ENCODE data around the gene PDE2A. TPM values are rescaled to one million over a fixed set of nuclear protein-coding genes. Genes with fewer than 3 reads are reported as not detected.
A peak's percentile ranks its signal among the peaks of the same experiment; 100 is the strongest.
"Not testable (repeated sequence)": the region's sequence is repeated elsewhere in the genome, so short reads cannot be mapped to it uniquely, and the experiment has no call there.

PDE2A gene
- polyA plus RNA-seq, 2 of the 4 experiments (the other 2 are of a cell fraction): 0.62 to 1.5 TPM

DNA sequence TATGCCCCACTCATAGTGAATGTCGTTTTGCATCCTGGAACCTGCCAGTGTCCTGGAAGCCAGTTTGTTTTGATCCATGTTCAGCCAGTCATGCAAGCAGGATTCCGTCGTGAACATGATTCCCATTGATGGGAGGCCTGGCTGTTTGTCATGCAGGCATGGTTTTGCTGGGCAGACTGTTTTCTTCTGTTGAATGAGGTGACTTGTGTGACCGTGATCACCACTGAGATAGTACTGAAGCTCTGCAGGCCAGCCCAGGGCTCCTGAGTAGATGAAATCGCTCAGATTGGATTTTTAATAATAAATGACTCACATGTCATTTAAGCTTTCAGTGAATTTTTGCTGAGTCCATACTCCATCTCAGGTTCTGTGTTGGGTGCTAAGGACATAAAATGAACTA is 117.8 kb downstream of the PDE2A start (continued):
- no peak for TF ChIP-seq HOXB5 (CRISPR knock-in tag; IDR thresholded peaks at IDR 0.05)
- TF ChIP-seq MAFK (IDR thresholded peaks at IDR 0.05; ENCODE audit: partially characterized antibody): no peak

DNA sequence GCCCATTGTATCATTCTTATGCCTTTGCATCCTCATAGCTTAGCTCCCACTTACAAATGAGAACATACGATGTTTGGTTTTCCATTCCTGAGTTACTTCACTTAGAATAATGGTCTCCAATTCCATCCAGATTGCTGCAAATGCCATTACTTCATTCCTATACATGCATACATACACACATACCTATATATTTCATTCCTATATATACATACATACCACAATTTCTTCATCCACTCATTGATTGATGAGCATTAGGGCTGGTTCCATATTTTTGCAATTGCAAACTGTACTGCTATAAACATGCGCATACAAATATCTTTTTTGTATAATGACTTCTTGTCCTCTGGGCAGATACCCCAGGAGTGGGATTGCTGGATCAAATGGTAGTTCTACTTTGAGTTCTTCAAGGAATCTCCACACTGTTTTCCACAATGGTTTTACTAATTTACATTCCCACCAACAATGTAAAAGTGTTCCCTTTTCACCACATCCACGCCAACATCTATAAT is 119.2 kb downstream of the PDE2A start:
- H3K4me2 ChIP-seq; DNase-seq (ENCODE audit: low read depth in 1 of 2, low spot score in 1 of 2); H3K27ac ChIP-seq; POLR2A ChIA-PET; H3K4me3 ChIP-seq; H3K4me1 ChIP-seq; FAIRE-seq; H3K9me3 ChIP-seq; ATAC-seq: not testable (repeated sequence)
- WGBS (ENCODE audit: missing lambda C conversion rate): 64% methylated on average over 3 of the region's 3 CpGs
- CTCF ChIA-PET: interaction anchor here (0.7 to 1.7 kb wide), 4 partner anchors 19 to 128 kb away, joined by 4 to 8 read pairs (median 5); no protein-coding TSS in a partner anchor

DNA sequence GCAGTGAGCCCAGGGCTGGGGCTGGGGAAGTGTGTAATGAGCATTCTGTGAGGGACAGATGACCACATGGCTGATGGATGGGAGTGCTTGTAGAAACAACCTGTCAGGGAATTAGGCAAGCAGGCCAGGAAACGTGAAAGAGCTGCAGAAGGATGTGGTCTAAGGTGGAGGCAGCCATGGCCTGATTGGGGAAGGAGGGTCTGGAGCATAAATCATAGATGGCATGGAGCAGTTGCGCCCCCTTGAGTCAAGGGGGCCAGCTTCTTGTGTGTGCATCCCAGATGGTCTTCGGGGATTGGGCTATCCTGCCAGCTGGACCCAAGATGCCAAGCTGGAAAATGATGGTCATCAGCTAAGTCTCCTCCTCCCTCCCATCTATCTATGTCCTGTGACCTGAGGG is 120.5 kb downstream of the PDE2A start:
- Histone ChIP-seq H3K4me1 (no peaks in the 10 kb centered on the region), H3K27ac (no peak overlapping the region), H3K4me2 (no peak overlapping the region), H3K9me3 (no peaks in the 10 kb centered on the region), H3K4me3 (no peak overlapping the region)
- WGBS (ENCODE audit: missing lambda C conversion rate): 17% methylated on average over 3 of the region's 3 CpGs
- ATAC-seq: peak in 1 of 2 experiments; percentile 76; a peak in 3 of 6 replicates
- DNase-seq (ENCODE audit: low read depth in 1 of 2, low spot score in 1 of 2): peak in 1 of 2 experiments; percentile 35
- POLR2A ChIA-PET: no interaction called here
- no peak for TF ChIP-seq CBX8 (IDR thresholded peaks at IDR 0.05)
- peak in 1 of 2 experiments; percentile 48; a peak in 2 of 5 replicates for TF ChIP-seq RAD21 (conservative IDR thresholded peaks at IDR 0.05 in 1 of 2, IDR thresholded peaks at IDR 0.05 in 1 of 2)
- CTCF ChIA-PET: interaction anchor here (1.2 to 1.7 kb wide), 4 partner anchors 18 to 83 kb away, joined by 4 to 8 read pairs (median 4); no protein-coding TSS in a partner anchor
- FAIRE-seq: no peak

DNA sequence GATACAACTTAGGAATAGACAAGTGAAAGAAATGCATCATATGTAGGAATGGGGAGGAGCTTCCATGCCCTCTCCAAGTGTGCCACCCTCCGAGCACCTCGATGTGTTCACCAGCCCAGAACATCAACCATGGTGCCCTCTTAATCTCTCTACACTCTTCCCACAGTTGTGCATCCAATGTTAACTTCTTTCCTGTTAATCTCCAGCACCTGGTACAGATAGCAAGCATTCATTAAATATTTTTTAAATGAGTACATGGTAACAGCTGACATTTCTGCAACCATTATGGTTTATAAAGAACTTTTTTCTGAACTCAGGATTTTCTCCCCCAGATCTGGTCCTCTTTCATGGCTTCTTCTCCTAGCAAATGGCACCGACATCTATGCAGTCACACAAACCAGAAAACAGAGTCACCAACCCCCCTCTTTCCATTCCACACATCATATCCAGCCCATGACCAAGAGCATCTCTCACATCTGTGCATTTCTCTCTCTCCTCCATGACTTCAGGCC is 121.8 kb downstream of the PDE2A start:
- ChIA-PET CTCF (interaction anchor here (0.9 to 1.3 kb wide), 7 partner anchors 9 to 633 kb away, joined by 3 to 4 read pairs (median 3); no protein-coding TSS in a partner anchor), POLR2A (no interaction called here)
- WGBS (ENCODE audit: missing lambda C conversion rate): 31% methylated on average over 3 of the region's 3 CpGs
- TF ChIP-seq, protein P1, sequence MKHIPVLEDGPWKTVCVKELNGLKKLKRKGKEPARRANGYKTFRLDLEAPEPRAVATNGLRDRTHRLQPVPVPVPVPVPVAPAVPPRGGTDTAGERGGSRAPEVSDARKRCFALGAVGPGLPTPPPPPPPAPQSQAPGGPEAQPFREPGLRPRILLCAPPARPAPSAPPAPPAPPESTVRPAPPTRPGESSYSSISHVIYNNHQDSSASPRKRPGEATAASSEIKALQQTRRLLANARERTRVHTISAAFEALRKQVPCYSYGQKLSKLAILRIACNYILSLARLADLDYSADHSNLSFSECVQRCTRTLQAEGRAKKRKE (CRISPR knock-in tag; IDR thresholded peaks at IDR 0.05; ENCODE audit: low read depth): no peak
- TF ChIP-seq, protein P2, sequence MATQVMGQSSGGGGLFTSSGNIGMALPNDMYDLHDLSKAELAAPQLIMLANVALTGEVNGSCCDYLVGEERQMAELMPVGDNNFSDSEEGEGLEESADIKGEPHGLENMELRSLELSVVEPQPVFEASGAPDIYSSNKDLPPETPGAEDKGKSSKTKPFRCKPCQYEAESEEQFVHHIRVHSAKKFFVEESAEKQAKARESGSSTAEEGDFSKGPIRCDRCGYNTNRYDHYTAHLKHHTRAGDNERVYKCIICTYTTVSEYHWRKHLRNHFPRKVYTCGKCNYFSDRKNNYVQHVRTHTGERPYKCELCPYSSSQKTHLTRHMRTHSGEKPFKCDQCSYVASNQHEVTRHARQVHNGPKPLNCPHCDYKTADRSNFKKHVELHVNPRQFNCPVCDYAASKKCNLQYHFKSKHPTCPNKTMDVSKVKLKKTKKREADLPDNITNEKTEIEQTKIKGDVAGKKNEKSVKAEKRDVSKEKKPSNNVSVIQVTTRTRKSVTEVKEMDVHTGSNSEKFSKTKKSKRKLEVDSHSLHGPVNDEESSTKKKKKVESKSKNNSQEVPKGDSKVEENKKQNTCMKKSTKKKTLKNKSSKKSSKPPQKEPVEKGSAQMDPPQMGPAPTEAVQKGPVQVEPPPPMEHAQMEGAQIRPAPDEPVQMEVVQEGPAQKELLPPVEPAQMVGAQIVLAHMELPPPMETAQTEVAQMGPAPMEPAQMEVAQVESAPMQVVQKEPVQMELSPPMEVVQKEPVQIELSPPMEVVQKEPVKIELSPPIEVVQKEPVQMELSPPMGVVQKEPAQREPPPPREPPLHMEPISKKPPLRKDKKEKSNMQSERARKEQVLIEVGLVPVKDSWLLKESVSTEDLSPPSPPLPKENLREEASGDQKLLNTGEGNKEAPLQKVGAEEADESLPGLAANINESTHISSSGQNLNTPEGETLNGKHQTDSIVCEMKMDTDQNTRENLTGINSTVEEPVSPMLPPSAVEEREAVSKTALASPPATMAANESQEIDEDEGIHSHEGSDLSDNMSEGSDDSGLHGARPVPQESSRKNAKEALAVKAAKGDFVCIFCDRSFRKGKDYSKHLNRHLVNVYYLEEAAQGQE (IDR thresholded peaks at IDR 0.05): no peak
- no peak for TF ChIP-seq RFX5 (IDR thresholded peaks at IDR 0.05)
- TF ChIP-seq, protein P3, sequence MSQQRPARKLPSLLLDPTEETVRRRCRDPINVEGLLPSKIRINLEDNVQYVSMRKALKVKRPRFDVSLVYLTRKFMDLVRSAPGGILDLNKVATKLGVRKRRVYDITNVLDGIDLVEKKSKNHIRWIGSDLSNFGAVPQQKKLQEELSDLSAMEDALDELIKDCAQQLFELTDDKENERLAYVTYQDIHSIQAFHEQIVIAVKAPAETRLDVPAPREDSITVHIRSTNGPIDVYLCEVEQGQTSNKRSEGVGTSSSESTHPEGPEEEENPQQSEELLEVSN (IDR thresholded peaks at IDR 0.05; ENCODE audit: borderline replicate concordance, low read depth): no peak
- TF ChIP-seq EHF (CRISPR knock-in tag; IDR thresholded peaks at IDR 0.05): no peak
- no peak for TF ChIP-seq HOXB5 (CRISPR knock-in tag; IDR thresholded peaks at IDR 0.05)
- TF ChIP-seq, protein P4, sequence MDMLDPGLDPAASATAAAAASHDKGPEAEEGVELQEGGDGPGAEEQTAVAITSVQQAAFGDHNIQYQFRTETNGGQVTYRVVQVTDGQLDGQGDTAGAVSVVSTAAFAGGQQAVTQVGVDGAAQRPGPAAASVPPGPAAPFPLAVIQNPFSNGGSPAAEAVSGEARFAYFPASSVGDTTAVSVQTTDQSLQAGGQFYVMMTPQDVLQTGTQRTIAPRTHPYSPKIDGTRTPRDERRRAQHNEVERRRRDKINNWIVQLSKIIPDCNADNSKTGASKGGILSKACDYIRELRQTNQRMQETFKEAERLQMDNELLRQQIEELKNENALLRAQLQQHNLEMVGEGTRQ (IDR thresholded peaks at IDR 0.05): no peak
- TF ChIP-seq PHF8 (IDR thresholded peaks at IDR 0.05; ENCODE audit: borderline replicate concordance, low read depth): no peak
- TF ChIP-seq, protein P5, sequence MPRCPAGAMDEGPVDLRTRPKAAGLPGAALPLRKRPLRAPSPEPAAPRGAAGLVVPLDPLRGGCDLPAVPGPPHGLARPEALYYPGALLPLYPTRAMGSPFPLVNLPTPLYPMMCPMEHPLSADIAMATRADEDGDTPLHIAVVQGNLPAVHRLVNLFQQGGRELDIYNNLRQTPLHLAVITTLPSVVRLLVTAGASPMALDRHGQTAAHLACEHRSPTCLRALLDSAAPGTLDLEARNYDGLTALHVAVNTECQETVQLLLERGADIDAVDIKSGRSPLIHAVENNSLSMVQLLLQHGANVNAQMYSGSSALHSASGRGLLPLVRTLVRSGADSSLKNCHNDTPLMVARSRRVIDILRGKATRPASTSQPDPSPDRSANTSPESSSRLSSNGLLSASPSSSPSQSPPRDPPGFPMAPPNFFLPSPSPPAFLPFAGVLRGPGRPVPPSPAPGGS (IDR thresholded peaks at IDR 0.05): no peak
- no peak for TF ChIP-seq RAD21 (conservative IDR thresholded peaks at IDR 0.05 in 1 of 2, IDR thresholded peaks at IDR 0.05 in 1 of 2)
- no peak for TF ChIP-seq HOXB13 (CRISPR knock-in tag; IDR thresholded peaks at IDR 0.05; ENCODE audit: low read depth)
- no peak for TF ChIP-seq SREBF2 (IDR thresholded peaks at IDR 0.05)
- TF ChIP-seq ZC3H11A (IDR thresholded peaks at IDR 0.05): no peak
- DNase-seq (ENCODE audit: low read depth in 1 of 2, low spot score in 1 of 2) (no peak), FAIRE-seq (no peak), ATAC-seq (no peak)
- H3K27ac ChIP-seq: no peak overlapping the region
- H3K4me2 ChIP-seq: no peak overlapping the region
- H3K9me3 ChIP-seq: no peaks in the 10 kb centered on the region
- H3K4me1 ChIP-seq: no peaks in the 10 kb centered on the region
- no peak overlapping the region for H3K4me3 ChIP-seq

Measured in A549 (cell line).